ENCODE results near the gene C16orf96.

DNA sequence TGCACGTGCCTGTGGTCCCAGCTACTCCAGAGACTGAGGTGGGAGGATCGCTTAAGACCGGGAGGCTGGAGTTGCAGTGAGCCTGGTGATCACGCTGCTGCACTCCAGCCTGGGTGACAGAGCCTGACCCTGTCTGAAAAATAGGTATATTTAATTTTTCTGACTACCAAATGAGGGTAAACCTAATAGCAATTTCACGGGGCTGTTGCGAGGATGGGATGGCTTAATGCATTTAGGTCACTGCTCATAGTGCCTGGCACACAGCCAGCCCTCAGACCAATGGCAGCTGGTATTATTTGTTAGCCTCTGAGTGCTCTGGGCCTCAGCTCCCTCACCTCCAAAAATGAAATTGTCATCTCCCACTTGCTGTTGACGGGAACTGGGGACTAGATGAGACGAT lies 11.7 kb upstream of the C16orf96 start:
- TF ChIP-seq EZH2 (IDR thresholded peaks at IDR 0.05; ENCODE audit: borderline replicate concordance, low read depth, low read length, severe bottlenecking), result no peak
- TF ChIP-seq, protein P1, sequence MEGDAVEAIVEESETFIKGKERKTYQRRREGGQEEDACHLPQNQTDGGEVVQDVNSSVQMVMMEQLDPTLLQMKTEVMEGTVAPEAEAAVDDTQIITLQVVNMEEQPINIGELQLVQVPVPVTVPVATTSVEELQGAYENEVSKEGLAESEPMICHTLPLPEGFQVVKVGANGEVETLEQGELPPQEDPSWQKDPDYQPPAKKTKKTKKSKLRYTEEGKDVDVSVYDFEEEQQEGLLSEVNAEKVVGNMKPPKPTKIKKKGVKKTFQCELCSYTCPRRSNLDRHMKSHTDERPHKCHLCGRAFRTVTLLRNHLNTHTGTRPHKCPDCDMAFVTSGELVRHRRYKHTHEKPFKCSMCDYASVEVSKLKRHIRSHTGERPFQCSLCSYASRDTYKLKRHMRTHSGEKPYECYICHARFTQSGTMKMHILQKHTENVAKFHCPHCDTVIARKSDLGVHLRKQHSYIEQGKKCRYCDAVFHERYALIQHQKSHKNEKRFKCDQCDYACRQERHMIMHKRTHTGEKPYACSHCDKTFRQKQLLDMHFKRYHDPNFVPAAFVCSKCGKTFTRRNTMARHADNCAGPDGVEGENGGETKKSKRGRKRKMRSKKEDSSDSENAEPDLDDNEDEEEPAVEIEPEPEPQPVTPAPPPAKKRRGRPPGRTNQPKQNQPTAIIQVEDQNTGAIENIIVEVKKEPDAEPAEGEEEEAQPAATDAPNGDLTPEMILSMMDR (IDR thresholded peaks at IDR 0.05; ENCODE audit: borderline replicate concordance, extremely low read depth, low read length, poor library complexity, severe bottlenecking), result no peak
